HG02840 (cell line): ENCODE results near the gene WAS.
"Not testable (repeated sequence)": the region's sequence is repeated elsewhere in the genome, so short reads cannot be mapped to it uniquely, and the experiment has no call there.

Source experiments
- ATAC-seq: cut with Tn5 transposase; IDR thresholded peaks from one replicate; pipeline ENCODE4 v1.9.1; 2021; ENCODE audit warnings: mild to moderate bottlenecking, moderate library complexity, moderate number of reproducible peaks; ENCODE audit not compliant: unreplicated experiment, low FRiP score

The WAS gene

GRCh38 chrX:48682795-48683194, 804 bp upstream of the WAS start:
- not testable (repeated sequence) for ATAC-seq

DNA sequence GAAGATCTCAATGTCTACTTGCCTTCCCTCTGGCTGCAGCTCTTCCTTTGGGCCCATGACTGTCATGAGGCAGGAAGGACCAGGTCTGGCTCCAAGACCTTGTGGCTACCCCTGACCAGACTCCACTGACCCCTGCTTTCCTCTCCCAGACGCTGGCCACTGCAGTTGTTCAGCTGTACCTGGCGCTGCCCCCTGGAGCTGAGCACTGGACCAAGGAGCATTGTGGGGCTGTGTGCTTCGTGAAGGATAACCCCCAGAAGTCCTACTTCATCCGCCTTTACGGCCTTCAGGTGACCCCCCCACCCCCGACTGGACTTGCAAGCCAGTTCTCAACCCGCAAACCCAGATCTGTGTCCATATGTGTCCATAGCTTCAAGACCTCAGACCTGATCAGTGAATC, 535 bp downstream of the WAS start:
- no peak for ATAC-seq

DNA sequence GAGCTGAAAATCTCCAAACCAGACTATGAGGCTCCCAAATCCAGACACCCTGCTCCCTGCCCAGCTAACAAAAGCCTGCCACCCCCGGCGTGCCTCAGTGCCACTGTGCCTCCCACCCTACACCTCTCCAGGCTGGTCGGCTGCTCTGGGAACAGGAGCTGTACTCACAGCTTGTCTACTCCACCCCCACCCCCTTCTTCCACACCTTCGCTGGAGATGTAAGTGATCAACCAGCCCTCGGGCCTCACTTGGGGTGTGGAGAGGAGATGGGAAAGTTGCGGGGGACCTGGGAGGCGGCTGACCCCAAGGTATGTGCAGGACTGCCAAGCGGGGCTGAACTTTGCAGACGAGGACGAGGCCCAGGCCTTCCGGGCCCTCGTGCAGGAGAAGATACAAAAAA, 1.8 kb downstream of the WAS start:
- no peak for ATAC-seq

DNA sequence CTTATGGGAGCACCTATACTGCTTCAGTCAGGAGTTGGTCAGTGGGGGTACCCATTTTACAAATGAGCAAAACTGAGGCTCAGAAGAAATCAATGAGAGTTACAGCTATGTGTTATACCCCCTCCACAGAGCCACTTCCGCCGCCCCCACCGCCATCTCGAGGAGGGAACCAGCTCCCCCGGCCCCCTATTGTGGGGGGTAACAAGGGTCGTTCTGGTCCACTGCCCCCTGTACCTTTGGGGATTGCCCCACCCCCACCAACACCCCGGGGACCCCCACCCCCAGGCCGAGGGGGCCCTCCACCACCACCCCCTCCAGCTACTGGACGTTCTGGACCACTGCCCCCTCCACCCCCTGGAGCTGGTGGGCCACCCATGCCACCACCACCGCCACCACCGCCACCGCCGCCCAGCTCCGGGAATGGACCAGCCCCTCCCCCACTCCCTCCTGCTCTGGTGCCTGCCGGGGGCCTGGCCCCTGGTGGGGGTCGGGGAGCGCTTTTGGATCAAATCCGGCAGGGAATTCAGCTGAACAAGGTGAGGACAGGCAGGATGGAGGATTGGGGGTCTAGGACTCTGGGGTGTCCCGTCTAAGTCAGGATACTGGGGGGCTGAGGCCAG, 5.0 kb downstream of the WAS start:
- no peak for ATAC-seq

DNA sequence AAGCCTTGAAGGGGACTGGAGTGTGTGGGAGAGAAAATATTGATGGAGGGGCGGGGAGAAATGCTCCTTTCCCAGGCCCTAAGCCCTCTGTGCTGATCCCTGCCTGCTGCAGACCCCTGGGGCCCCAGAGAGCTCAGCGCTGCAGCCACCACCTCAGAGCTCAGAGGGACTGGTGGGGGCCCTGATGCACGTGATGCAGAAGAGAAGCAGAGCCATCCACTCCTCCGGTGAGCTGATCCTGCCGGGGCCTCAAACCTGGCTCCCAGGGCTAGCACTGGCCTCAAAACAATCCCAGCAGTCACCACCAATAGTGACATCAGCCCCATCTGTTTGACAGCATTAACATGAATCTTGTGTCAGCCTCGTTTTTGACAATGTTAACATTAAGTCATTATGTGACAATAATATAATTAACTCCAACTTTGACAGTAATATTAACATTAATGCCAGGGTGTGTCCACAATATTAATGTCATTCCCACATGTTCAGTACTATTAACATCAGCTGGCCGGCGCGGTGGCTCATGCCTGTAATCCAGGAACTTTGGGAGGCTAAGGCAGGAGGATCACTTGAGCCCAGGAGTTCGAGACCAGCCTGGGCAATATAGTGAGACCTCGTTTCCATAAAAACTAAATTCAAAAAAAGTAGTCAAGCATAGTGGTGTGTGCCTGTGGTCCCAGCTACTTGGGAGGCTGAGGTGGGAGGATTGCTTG, 5.8 kb downstream of the WAS start:
- ATAC-seq = no peak

- not testable (repeated sequence) for ATAC-seq
These were observed 8.1 kb downstream of the WAS start for GRCh38 chrX:48691746-48692145.

DNA sequence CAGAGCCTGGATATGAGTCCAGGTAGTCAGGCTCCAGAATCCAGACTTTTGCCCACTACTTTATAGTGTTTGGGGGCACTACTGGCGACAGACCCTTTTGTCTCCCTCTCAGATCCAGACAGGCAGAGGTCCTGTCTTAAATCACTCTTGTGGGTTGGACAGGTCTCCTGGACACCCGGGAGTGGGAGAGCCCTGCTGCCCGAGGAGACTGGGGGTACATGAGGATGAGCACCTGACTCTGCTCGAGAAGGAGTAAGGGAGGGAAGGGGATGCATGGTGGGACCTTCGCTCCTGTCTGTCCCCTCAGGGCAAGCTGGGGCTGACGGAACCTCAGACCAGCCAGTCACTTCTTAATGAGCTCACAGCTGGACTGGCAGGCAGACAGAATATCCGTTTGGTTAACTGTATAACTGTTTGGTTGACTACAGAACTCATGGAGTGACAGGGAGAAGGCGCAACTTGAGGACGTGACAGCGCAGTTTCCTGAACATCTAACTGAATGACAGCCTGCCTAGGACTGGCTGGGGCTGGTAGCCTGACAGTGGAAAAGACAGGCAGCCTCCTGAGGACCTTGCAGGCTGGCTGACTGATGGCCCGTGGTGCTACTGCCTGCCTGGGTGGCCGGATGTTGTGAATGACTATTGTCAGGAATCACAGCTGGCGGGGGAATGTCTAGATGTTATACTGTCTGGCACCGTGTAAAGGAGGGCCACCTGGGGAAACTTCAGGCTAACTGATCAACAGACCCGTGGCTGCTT, 11.4 kb downstream of the WAS start:
- ATAC-seq = no peak

- ATAC-seq = no peak
These were observed 11.9 kb downstream of the WAS start for GRCh38 chrX:48695534-48695896.

- peak; percentile 21 for ATAC-seq
These were observed 12.3 kb downstream of the WAS start for GRCh38 chrX:48695925-48696300.

GRCh38 chrX:48696301-48696908, 12.8 kb downstream of the WAS start, which contains the start of gene SUV39H1:
Gene SUV39H1, plus strand, starts transcription at chrX:48696734. Its CDS starts 51 bp downstream, at chrX:48696785.
- peak; percentile 81 for ATAC-seq

GRCh38 chrX:48696909-48697727, 13.5 kb downstream of the WAS start:
- peak; percentile 27 for ATAC-seq

GRCh38 chrX:48698306-48698705, 14.7 kb downstream of the WAS start:
- ATAC-seq = no peak

DNA sequence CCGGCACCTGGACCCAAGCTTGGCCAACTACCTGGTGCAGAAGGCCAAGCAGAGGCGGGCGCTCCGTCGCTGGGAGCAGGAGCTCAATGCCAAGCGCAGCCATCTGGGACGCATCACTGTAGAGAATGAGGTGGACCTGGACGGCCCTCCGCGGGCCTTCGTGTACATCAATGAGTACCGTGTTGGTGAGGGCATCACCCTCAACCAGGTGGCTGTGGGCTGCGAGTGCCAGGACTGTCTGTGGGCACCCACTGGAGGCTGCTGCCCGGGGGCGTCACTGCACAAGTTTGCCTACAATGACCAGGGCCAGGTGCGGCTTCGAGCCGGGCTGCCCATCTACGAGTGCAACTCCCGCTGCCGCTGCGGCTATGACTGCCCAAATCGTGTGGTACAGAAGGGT, 16.6 kb downstream of the WAS start:
- no peak for ATAC-seq

DNA sequence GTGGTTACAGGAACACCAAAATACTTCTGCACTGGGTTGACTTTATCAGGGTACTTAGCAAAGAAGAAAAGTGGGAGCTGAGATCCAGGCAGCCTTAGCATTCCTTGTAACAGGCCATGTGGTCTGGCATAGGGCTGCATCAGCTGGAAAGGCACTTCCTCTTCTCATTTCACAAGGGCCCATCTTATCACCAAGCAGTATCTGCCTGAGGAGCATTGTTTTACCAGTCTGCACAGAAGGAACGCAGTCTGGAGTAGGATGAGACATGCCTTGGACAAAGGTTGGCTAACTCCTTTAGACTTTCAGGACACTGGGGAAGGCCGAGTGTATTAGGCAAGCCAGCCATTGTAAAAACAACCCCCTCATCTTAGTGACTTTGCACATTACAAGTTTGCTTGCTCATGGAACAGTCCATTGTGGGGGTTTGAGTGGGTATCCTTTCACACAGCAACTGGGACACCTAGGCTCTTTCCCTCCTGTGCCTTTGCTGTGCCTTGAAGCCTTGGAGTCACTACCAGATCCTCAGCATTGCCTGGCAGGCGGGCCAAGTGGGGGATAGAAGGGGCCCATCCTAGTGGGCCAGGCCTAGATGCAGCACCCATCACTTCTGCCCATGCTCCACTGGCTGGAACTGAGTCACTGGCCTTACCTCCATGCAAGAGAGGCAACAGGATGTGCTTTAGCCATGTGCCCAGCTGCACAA, 17.5 kb downstream of the WAS start:
- no peak for ATAC-seq

- no peak for ATAC-seq
These were observed 18.4 kb downstream of the WAS start for GRCh38 chrX:48702032-48702431.

- ATAC-seq = no peak
These were observed 19.1 kb downstream of the WAS start for GRCh38 chrX:48702716-48703115.

DNA sequence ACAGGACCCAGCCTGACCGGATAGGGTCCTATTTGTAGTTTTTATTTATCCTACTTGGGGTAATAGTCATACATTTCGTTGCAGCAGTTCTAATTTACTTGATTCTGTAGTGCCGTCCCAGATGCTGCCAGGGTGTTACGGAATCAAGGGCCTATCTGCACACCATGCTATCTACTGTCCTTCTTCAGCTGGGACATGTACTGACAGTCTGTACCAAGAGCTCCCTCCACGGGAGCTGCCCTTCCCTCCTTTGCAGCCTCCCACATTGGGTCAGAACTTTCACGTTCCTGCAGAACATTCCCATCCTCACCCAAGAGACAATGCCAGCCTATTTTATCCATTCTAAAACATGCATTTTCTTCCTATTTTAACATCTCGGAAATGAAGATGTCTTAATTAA, 19.6 kb downstream of the WAS start:
- no peak for ATAC-seq

- no peak for ATAC-seq
These were observed 20.3 kb downstream of the WAS start for GRCh38 chrX:48703642-48704481.

GRCh38 chrX:48705871-48706270, 22.3 kb downstream of the WAS start:
- no peak for ATAC-seq
